SH-SY5Y (cell line): ENCODE measurements around the gene EMILIN1.

Experiments used
- GATA2 ChIP-seq: IDR thresholded peaks from 2 replicates; pipeline ENCODE4 v1.6.1; 2011; ENCODE audit warnings: mild to moderate bottlenecking, low read depth, low read length
- GATA3 ChIP-seq: IDR thresholded peaks from 2 replicates; pipeline ENCODE4 v1.6.1; 2011; ENCODE audit warnings: low read depth, mild to moderate bottlenecking, low read length, moderate library complexity

- no peak for TF ChIP-seq GATA2
- no peak for TF ChIP-seq GATA3
Measured at GRCh38 chr2:27083410-27084296, 5.2 kb downstream of the EMILIN1 start.
